NCI-H1092 (cell line): ENCODE data around the gene CR2.
A peak's percentile ranks its signal among the peaks of the same experiment; 100 is the strongest.
"Not testable (repeated sequence)": the region's sequence is repeated elsewhere in the genome, so short reads cannot be mapped to it uniquely, and the experiment has no call there.

Experiments
- DNase-seq: peaks from one replicate; lab custom pipeline; 2025; lab: John Stamatoyannopoulos, UW

The CR2 gene

GRCh38 chr1:207444514-207445217 is 9.5 kb upstream of the CR2 start:
- DNase-seq: no peak

GRCh38 chr1:207453710-207454045 is 450 bp upstream of the CR2 start:
- no peak for DNase-seq

GRCh38 chr1:207455183-207455754 is 1.1 kb downstream of the CR2 start:
- no peak for DNase-seq

GRCh38 chr1:207458414-207458813 is 4.3 kb downstream of the CR2 start:
- DNase-seq: no peak

GRCh38 chr1:207459008-207459407 is 4.9 kb downstream of the CR2 start:
- DNase-seq: no peak

- no peak for DNase-seq
These were observed 7.5 kb downstream of the CR2 start for GRCh38 chr1:207461649-207462048.

- no peak for DNase-seq
These were observed 8.4 kb downstream of the CR2 start for GRCh38 chr1:207462535-207462934.

- no peak for DNase-seq
These were observed 8.9 kb downstream of the CR2 start for GRCh38 chr1:207463021-207463420.

- DNase-seq: no peak
These were observed 9.4 kb downstream of the CR2 start for GRCh38 chr1:207463571-207463970.

GRCh38 chr1:207470927-207471326 is 16.8 kb downstream of the CR2 start:
- DNase-seq: no peak

- DNase-seq: no peak
These were observed 20.1 kb downstream of the CR2 start for GRCh38 chr1:207474210-207474609.

GRCh38 chr1:207486198-207486597 is 32.1 kb downstream of the CR2 start:
- DNase-seq: no peak

- DNase-seq: no peak
These were observed 33.5 kb downstream of the CR2 start for GRCh38 chr1:207487636-207488035.

GRCh38 chr1:207493212-207493611 is 39.1 kb downstream of the CR2 start:
- DNase-seq: no peak

GRCh38 chr1:207494171-207494570 is 40.0 kb downstream of the CR2 start:
- DNase-seq: no peak

- not testable (repeated sequence) for DNase-seq
These were observed 41.2 kb downstream of the CR2 start for GRCh38 chr1:207495281-207495680.

- no peak for DNase-seq
These were observed 42.0 kb downstream of the CR2 start, which contains the start of gene CR1 for GRCh38 chr1:207495801-207496792. Gene CR1, plus strand, starts transcription at chr1:207496157. Its CDS starts 111 bp downstream, at chr1:207496268.

- DNase-seq: no peak
These were observed 43.8 kb downstream of the CR2 start for GRCh38 chr1:207497941-207498340.

GRCh38 chr1:207499573-207499972 is 45.4 kb downstream of the CR2 start:
- DNase-seq: peak; percentile 19

GRCh38 chr1:207500306-207500705 is 46.2 kb downstream of the CR2 start:
- DNase-seq: no peak

GRCh38 chr1:207501071-207501470 is 46.9 kb downstream of the CR2 start:
- DNase-seq: no peak

GRCh38 chr1:207502726-207503125 is 48.6 kb downstream of the CR2 start:
- no peak for DNase-seq

GRCh38 chr1:207503950-207504349 is 49.8 kb downstream of the CR2 start:
- no peak for DNase-seq
